NCI-H2227 treated with DMSO at 0.1 percent for 48 hours (cell line): ENCODE data around the gene SLC9A2.

Experiments used
- DNase-seq: peaks from one replicate; lab custom pipeline; 2025; lab: John Stamatoyannopoulos, UW

SLC9A2 gene

DNA sequence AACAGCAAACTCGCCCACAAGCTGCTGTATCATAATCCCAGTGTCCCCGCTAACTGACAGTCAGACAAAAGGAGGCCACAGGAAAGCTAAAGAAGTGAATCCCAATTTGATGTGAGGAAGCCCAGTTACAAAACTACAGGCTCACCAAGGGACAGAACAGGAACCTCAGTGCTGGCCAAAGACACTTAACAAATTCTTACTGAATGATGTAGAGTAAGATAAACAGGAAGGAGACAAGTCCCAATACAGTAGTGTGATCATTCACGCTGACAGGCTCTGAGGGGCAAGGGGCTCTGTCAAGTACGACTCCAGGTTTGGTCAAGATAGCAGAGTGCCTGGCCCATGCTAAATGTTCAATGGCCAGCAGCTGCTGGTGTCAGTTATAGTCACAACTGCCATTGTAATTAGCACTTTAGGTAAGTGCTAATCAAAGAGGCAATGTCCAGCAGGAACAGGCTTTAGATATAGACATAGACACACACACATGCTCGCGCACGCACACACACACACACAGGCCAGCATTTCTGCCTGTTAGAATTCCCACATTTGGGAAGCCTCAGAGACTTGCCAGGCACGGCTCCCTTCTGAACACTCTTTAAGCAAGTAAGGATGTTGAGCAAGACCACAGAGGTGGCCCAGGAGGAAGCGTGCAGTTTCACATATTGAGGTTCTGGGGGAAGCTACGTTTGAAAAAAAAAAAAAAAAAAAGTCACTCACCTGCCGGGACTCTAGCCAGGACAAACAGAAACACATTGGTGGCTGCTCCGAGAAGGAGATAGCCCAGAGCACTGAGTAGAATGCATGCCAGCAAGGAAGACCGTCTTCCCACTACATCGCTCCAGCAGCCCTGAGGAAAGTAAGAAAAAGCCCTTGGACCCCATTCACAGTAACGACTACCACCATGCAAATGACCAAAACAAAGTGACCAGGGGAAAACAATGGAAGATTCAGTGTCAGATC, 107.1 kb downstream of the SLC9A2 start:
- DNase-seq: no peak

- DNase-seq: peak; percentile 44
Measured at GRCh38 chr2:102735416-102736109, 116.2 kb downstream of the SLC9A2 start.

GRCh38 chr2:102736110-102736409, 116.7 kb downstream of the SLC9A2 start:
- peak; percentile 44 for DNase-seq

- peak; percentile 81 for DNase-seq
Measured at GRCh38 chr2:102736410-102737409, 117.4 kb downstream of the SLC9A2 start.

DNA sequence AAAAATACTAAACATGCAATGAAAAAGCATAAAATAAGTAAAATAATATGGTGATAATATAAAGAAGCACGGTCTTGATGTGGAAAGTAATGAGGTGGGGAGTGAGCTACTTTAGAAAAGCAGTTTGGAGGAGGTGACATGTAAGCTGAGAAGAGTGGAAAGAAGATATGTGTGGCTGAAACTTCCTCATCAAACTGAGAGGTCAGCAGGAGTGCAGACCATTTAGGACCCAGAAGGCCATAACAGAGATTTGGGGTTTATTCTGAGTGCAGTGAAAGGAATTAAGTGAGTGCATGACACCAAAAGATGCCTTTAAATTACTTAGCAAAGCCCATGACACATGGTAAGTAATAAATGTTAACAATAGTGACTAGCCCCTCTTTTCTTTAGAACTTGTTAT, 118.1 kb downstream of the SLC9A2 start:
- no peak for DNase-seq

DNA sequence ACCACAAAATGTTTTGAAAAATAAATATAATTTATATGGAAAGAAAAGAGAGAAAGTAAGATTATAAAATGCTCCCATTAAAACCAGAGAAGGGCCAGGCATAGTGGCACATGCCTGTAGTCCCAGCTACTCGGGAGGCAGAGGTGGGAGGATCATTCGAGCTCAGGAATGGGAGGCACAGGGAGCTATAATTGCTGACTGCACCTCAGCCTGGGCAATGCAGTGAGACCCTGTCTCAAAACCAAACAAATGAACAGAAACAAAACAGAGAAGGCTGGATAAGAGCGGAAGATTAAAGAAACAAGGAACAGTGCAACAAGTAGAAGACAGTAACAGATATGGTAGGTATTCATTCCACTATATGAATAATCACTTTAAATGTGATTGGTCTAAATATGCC, 123.9 kb downstream of the SLC9A2 start:
- no peak for DNase-seq

DNA sequence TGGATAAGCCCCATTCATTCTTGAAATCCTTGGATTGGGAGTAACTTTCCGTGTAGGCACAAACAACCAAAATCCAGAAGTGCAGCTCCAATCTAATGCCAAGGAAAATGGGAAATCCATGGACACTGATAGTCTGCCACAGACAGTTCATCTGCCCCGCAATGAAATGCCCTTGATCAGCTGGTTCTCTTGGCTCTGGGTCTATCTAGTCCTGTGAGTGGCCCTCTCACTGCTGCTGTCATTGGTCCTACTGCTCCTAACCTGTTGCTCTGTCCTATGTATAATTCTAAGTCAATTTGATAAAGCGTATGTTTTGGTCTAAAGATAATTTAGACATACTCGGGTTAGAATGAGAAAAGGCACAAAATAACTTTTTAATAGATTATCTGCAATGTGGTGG, 128.8 kb downstream of the SLC9A2 start:
- no peak for DNase-seq

GRCh38 chr2:102749938-102750337, 130.6 kb downstream of the SLC9A2 start:
- DNase-seq: no peak

GRCh38 chr2:102753563-102754159, 134.3 kb downstream of the SLC9A2 start:
- peak; percentile 50 for DNase-seq

GRCh38 chr2:102754456-102755145, 135.2 kb downstream of the SLC9A2 start:
- no peak for DNase-seq

- no peak for DNase-seq
Measured at GRCh38 chr2:102755284-102755683, 135.9 kb downstream of the SLC9A2 start.

GRCh38 chr2:102758439-102758838, 139.1 kb downstream of the SLC9A2 start:
- DNase-seq: no peak
